Stimulated activated CD4-positive, alpha-beta T cell treated with anti-CD3 and anti-CD28 coated beads, Interleukin-1b, Interleukin-23, amount 100 ng/mL, for 48 hours (primary cell): Measurements from ENCODE around the gene ELAVL2.

Experiments used
- DNase-seq: peaks from one replicate; pipeline ENCODE4 v3.0.0-alpha.2; 2020

The ELAVL2 gene

GRCh38 chr9:23826120-23826629 lies at the start of gene ELAVL2:
Gene ELAVL2, minus strand, starts transcription at chr9:23826240. Its CDS starts 64,006 bp downstream, at chr9:23762234.
- peak; percentile 44 for DNase-seq

GRCh38 chr9:23858234-23858633 lies 32.2 kb upstream of the ELAVL2 start:
- DNase-seq = no peak

- DNase-seq = no peak
Measured at GRCh38 chr9:23855873-23856604, 30.0 kb upstream of the ELAVL2 start.

GRCh38 chr9:23850690-23851629 lies 24.9 kb upstream of the ELAVL2 start:
- no peak for DNase-seq

- no peak for DNase-seq
Measured at GRCh38 chr9:23850242-23850689, 24.2 kb upstream of the ELAVL2 start.

- no peak for DNase-seq
Measured at GRCh38 chr9:23849379-23850035, 23.5 kb upstream of the ELAVL2 start.

- DNase-seq = no peak
Measured at GRCh38 chr9:23842565-23843129, 16.6 kb upstream of the ELAVL2 start.

GRCh38 chr9:23841304-23841703 lies 15.3 kb upstream of the ELAVL2 start:
- no peak for DNase-seq

- no peak for DNase-seq
Measured at GRCh38 chr9:23837038-23837437, 11.0 kb upstream of the ELAVL2 start.

GRCh38 chr9:23830929-23831730 lies 5.1 kb upstream of the ELAVL2 start:
- DNase-seq = no peak

GRCh38 chr9:23830476-23830805 lies 4.4 kb upstream of the ELAVL2 start:
- no peak for DNase-seq

- DNase-seq = no peak
Measured at GRCh38 chr9:23829580-23830475, 3.8 kb upstream of the ELAVL2 start.

- DNase-seq = no peak
Measured at GRCh38 chr9:23825700-23826099, 340 bp downstream of the ELAVL2 start.

GRCh38 chr9:23824830-23825591 lies 1.0 kb downstream of the ELAVL2 start:
- no peak for DNase-seq

- DNase-seq = no peak
Measured at GRCh38 chr9:23823986-23824829, 1.8 kb downstream of the ELAVL2 start.

- DNase-seq = no peak
Measured at GRCh38 chr9:23823269-23823668, 2.8 kb downstream of the ELAVL2 start.

- DNase-seq = no peak
Measured at GRCh38 chr9:23822261-23823169, 3.5 kb downstream of the ELAVL2 start.
